Measurements from ENCODE around the gene ZFHX2.

The ZFHX2 gene

DNA sequence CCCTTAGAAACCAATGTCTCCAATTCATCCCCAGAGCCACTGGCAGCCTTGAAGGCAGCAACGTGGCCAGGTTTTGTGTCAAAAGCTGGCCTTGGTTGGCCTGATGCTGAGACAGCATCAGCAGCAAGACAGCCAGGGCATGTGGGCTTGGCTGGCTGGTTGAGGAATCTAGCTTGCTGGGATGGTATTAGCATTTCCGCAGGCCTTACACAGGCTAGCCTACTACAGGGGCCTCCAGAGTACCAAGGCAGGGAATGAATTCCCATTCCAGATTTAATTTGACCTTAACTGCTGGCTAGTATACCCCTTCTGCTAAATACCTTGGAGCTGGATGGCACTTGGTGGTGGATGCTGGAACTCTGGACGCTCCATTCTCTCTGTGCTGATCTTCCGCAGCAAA, 66.2 kb downstream of the ZFHX2 start:
- H3K36me3 ChIP-seq (ENCODE audit: insufficient read depth, low read length): peaks cover 29% of the 10 kb centered on the region
- no peaks in the 10 kb centered on the region for H3K9me3 ChIP-seq (replicated peaks; ENCODE audit: low read length)
- no peaks in the 10 kb centered on the region for H3K27me3 ChIP-seq (ENCODE audit: control insufficient read depth, insufficient read depth, low read length)
- H3K4me3 ChIP-seq (ENCODE audit: low read length): no peak overlapping the region
- H3K9ac ChIP-seq (ENCODE audit: low read depth, low read length): no peak overlapping the region
- no peaks in the 10 kb centered on the region for H3K4me1 ChIP-seq (ENCODE audit: control insufficient read depth, insufficient read depth, low read length)
- no peak overlapping the region for H3K4me2 ChIP-seq (ENCODE audit: low read length)

DNA sequence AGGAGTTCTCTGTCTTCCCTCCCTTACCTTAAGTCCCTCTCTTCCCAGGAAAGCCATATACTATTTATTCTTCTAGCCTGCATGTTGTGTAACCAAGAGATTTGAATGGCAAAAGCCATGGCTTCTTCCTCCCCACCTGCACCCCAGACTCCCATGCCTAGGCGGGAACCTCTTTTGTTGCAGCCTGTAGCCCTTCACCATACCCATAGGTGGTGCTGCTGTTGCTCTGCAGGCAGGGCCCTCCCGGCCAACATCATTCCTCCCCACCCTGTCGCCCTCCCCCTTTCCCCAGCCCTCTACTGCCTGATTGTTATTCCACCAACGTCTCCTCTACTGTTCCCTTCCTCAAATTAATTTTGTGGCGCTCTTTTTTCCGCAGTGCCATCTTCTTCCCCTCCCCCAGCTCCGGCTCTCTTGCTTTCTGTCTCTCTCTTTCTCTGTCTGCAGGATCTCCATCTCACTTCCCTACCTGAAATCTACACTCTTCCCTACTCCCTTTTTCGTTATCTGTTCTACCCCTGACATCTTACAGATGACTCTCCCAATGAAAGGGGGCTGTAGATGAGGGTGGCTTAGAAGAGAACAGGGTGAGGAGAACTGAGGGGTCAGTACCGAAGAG, 68.2 kb downstream of the ZFHX2 start:
- no peak overlapping the region for H3K4me2 ChIP-seq (ENCODE audit: low read length)
- no peaks in the 10 kb centered on the region for H3K9me3 ChIP-seq (replicated peaks; ENCODE audit: low read length)
- no peaks in the 10 kb centered on the region for H3K27me3 ChIP-seq (ENCODE audit: control insufficient read depth, insufficient read depth, low read length)
- no peak overlapping the region for H3K4me3 ChIP-seq (ENCODE audit: low read length)
- no peaks in the 10 kb centered on the region for H3K4me1 ChIP-seq (ENCODE audit: control insufficient read depth, insufficient read depth, low read length)
- H3K9ac ChIP-seq (ENCODE audit: low read depth, low read length): no peak overlapping the region
- peaks cover 34% of the 10 kb centered on the region for H3K36me3 ChIP-seq (ENCODE audit: insufficient read depth, low read length)

DNA sequence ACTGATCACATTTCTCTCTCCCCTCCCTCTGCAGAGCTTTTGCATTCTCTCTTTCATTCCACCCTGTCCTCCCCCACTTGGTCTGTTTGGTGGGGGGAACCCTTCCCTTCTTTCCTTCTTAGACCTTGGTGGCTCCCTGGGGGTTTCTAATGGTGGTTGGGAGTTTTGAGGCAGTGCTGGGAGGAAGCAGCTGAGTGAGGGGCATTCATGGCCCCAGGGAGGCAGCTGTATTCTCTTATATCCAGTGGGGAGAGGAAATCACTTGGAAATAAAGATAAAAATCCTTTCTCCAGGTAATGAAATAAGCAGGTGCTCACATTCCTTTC, 68.8 kb downstream of the ZFHX2 start:
- Histone ChIP-seq H3K4me3 (ENCODE audit: low read length) (no peak overlapping the region), H3K36me3 (ENCODE audit: insufficient read depth, low read length) (peaks cover 34% of the 10 kb centered on the region)

DNA sequence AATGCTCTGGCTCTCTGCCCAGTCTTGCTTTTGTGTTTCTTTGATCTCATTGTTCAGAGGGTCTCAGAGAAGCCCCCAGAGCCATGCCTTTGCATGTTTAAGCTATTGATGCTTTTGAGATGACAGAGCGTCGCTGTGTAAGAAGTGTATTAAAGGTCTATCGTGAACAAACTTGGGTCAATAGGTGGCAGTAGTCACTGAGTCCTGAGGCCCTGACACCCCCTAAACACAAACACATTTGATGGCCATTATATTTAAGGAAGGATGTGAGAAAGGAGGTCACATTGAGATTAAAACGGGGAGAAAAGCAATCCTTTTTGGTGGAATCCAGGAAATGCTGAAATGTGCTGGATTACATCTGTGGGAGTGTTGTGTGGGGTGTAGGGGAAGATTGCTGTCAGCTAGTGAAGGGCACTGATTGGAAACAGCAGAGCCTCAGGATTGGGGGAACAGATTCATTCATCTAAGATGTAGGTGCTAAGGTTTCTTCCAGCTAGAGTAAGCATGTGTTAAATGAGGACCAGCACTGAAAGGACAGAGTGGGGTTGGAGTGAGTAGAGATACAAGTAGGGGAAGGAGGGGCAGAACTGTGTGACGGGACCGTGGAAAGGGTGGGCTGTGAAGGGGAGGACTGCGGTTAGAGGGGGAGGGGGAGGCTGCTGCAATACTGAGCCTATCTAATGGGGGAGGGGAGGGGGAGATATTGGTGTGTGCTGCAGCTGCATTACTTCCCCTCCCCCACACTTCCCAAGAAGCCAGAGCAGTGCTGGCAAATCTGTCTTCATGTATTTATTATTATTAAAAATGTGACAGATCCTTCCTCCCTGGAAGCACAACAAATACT, 69.4 kb downstream of the ZFHX2 start:
- Histone ChIP-seq H3K9me3 (replicated peaks; ENCODE audit: low read length) (no peaks in the 10 kb centered on the region), H3K4me1 (ENCODE audit: control insufficient read depth, insufficient read depth, low read length) (no peaks in the 10 kb centered on the region), H3K36me3 (ENCODE audit: insufficient read depth, low read length) (peaks cover 39% of the 10 kb centered on the region), H3K4me2 (ENCODE audit: low read length) (no peak overlapping the region), H3K27me3 (ENCODE audit: control insufficient read depth, insufficient read depth, low read length) (no peaks in the 10 kb centered on the region), H3K9ac (ENCODE audit: low read depth, low read length) (no peak overlapping the region), H3K4me3 (ENCODE audit: low read length) (no peak overlapping the region)

More for the DNA sequence above, 68.8 kb downstream of the ZFHX2 start:
- Histone ChIP-seq H3K4me1 (ENCODE audit: control insufficient read depth, insufficient read depth, low read length) (no peaks in the 10 kb centered on the region), H3K27me3 (ENCODE audit: control insufficient read depth, insufficient read depth, low read length) (no peaks in the 10 kb centered on the region), H3K4me2 (ENCODE audit: low read length) (no peak overlapping the region), H3K9me3 (replicated peaks; ENCODE audit: low read length) (no peaks in the 10 kb centered on the region), H3K9ac (ENCODE audit: low read depth, low read length) (no peak overlapping the region)

DNA sequence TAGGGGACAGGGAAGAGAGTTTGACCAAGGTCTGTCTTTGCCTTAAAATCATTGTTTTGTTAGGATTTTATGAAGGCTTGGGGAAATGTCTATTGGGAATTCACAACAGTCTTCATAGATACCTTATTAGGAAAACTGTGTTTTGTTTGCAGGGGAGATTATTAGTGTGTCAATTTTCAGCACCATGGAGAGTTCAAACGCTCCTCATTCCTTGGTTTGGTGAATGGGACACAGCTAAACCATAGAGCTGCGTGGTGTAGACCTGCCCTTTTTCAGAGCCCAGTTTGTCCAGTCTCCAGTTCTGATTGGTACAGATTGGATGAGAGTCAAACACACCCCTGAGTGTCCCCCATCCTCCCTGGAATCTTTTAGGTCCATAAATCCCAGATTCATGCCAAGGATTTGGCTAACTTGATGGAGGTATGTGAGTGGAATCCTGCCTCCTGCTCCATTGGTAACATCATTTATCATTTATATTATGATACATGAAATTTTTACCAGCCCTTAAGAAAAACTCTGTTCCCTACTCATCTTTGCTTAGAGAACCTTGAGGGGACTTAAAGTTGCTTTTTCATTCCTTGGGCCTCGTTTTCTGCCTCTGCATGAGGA, 70.1 kb downstream of the ZFHX2 start:
- H3K4me2 ChIP-seq (ENCODE audit: low read length): no peak overlapping the region
- H3K9me3 ChIP-seq (replicated peaks; ENCODE audit: low read length): no peaks in the 10 kb centered on the region
- H3K27me3 ChIP-seq (ENCODE audit: control insufficient read depth, insufficient read depth, low read length): no peaks in the 10 kb centered on the region
- H3K4me3 ChIP-seq (ENCODE audit: low read length): no peak overlapping the region
- no peaks in the 10 kb centered on the region for H3K4me1 ChIP-seq (ENCODE audit: control insufficient read depth, insufficient read depth, low read length)
- H3K36me3 ChIP-seq (ENCODE audit: insufficient read depth, low read length): peaks cover 41% of the 10 kb centered on the region
- H3K9ac ChIP-seq (ENCODE audit: low read depth, low read length): no peak overlapping the region

DNA sequence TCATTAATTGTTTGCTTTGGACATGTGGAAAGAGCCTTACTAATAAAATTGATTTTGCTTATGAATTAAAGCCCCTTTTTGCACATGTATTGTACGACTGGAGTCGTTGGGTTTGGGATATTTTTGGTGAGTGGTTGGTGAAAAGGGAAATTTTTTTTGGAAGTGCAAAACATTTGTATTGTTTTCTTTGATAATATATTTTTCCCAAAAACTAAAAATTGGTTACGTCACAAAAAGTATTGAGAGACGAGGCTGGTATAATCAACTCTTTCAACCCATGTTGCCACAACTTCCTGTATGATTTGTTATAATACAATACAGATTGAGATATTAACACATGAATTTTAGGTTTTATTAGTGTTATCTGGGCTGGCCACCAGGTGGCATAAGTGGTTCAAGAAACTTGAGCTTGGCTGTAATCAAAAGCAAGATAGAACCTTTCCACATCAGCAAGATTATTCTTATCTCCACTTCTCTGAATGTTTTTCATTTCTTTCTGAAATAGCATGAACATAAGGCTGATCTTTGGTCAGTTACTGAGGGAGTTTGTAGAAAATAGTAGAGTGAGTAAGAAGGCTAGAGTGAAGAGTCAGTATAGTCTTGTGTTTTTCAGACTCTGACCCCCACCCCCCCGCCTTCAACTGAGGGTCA, 73.3 kb downstream of the ZFHX2 start:
- H3K27me3 ChIP-seq (ENCODE audit: control insufficient read depth, insufficient read depth, low read length): no peaks in the 10 kb centered on the region
- H3K9ac ChIP-seq (ENCODE audit: low read depth, low read length): no peak overlapping the region
- no peaks in the 10 kb centered on the region for H3K4me1 ChIP-seq (ENCODE audit: control insufficient read depth, insufficient read depth, low read length)
- H3K4me3 ChIP-seq (ENCODE audit: low read length): no peak overlapping the region
- peaks cover 49% of the 10 kb centered on the region for H3K36me3 ChIP-seq (ENCODE audit: insufficient read depth, low read length)
- H3K9me3 ChIP-seq (replicated peaks; ENCODE audit: low read length): no peaks in the 10 kb centered on the region
- no peak overlapping the region for H3K4me2 ChIP-seq (ENCODE audit: low read length)

DNA sequence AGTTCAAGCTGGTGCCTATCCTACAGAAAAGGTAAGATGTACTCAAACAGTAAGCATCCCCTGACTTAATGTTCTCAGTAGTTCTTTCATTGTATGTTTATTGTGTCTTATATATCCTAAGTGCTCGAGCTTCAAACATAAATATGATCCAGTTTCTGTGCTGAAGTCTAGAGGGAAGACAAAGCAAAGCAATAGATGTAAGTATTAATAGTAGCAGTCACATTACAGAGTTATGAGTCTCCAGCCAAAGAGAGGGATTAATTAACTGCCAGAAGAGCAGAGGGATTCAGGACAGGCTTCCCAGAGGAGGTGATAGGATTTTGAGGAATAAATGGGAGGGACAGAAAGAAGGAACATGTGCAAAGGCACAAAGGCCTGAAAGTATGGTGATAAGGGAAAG, 80.6 kb downstream of the ZFHX2 start:
- H3K9me3 ChIP-seq (replicated peaks; ENCODE audit: low read length): no peaks in the 10 kb centered on the region
- H3K27me3 ChIP-seq (ENCODE audit: control insufficient read depth, insufficient read depth, low read length): no peaks in the 10 kb centered on the region
- no peak overlapping the region for H3K4me3 ChIP-seq (ENCODE audit: low read length)
- H3K36me3 ChIP-seq (ENCODE audit: insufficient read depth, low read length): peaks cover 33% of the 10 kb centered on the region
- H3K4me1 ChIP-seq (ENCODE audit: control insufficient read depth, insufficient read depth, low read length): peaks cover 8% of the 10 kb centered on the region
- H3K9ac ChIP-seq (ENCODE audit: low read depth, low read length): no peak overlapping the region
- H3K4me2 ChIP-seq (ENCODE audit: low read length): no peak overlapping the region

Data from skeletal muscle satellite cell (primary cell).